Activated CD8-positive, alpha-beta T cell treated with anti-CD3 and anti-CD28 coated beads for 36 hours (primary cell): ENCODE results near the gene ALS2CL. TPM values are rescaled to one million over a fixed set of nuclear protein-coding genes. Genes with fewer than 3 reads are reported as not detected.

Experiments
- ATAC-seq: fragments of 200-7000 bp; cut with Tn5 transposase; one replicate; pipeline ENCODE4 v1.10.0; 2021; ENCODE audit warnings: mild to moderate bottlenecking, moderate library complexity
- CTCF ChIA-PET: fragments of 350-600 bp; sonication (Branson Sonifier 250); formaldehyde crosslinking; loops from one replicate; lab custom pipeline; 2021; ENCODE audit warnings: antibody characterized with exemption; lab: Charles Lee
- POLR2A ChIA-PET: fragments of 350-600 bp; sonication (Branson Sonifier 250); formaldehyde crosslinking; loops from one replicate; lab custom pipeline; 2021; ENCODE audit warnings: antibody characterized with exemption; lab: Charles Lee
- DNase-seq: peaks from one replicate; pipeline ENCODE4 v3.0.0-alpha.2; 2020
- H3K27ac Mint-ChIP-seq: one replicate; pipeline ENCODE4 v1.8.0; 2021; ENCODE audit warnings: mild to moderate bottlenecking, mixed read lengths
- H3K27me3 Mint-ChIP-seq: one replicate; pipeline ENCODE4 v1.8.0; 2021; ENCODE audit warnings: mixed read lengths
- H3K36me3 Mint-ChIP-seq: one replicate; pipeline ENCODE4 v1.8.0; 2021; ENCODE audit warnings: low read depth, mixed read lengths
- H3K4me1 Mint-ChIP-seq: one replicate; pipeline ENCODE4 v1.8.0; 2021; ENCODE audit warnings: low read depth, mixed read lengths
- H3K4me3 Mint-ChIP-seq: one replicate; pipeline ENCODE4 v1.8.0; 2021; ENCODE audit warnings: mild to moderate bottlenecking, moderate library complexity, mixed read lengths
- H3K9me3 Mint-ChIP-seq: one replicate; pipeline ENCODE4 v1.8.0; 2021; ENCODE audit warnings: mixed read lengths
- CTCF ChIP-seq: fragments of 200-600 bp; IDR thresholded peaks from one replicate; pipeline ENCODE4 v1.8.0; 2022; ENCODE audit warnings: antibody characterized with exemption, mild to moderate bottlenecking
- intact Hi-C: fragments of 100-400 bp; cut with micrococcal nuclease; formaldehyde crosslinking; loops from one replicate; pipeline ENCODE4 v1.10.0; 2022
- total RNA-seq, 2 experiments: library from RNA; stranded (reverse); gene quantifications; one replicate each; pipeline ENCODE4 v1.2.3, GENCODE V29; 2021

ALS2CL gene
- total RNA-seq, 2 experiments from 2014 or later = 1.7 to 2.0 TPM

GRCh38 chr3:46709157-46709654, 15.7 kb upstream of the ALS2CL start:
- no peaks in the 10 kb centered on the region for H3K36me3 Mint-ChIP-seq
- DNase-seq = no peak
- H3K27me3 Mint-ChIP-seq = no peaks in the 10 kb centered on the region
- H3K4me1 Mint-ChIP-seq = no peaks in the 10 kb centered on the region
- ChIA-PET POLR2A (no interaction called here), CTCF (interaction anchor here (0.6 to 1.3 kb wide), 3 partner anchors 16 to 119 kb away, joined by 3 read pairs; partner anchors contain the start of gene ALS2CL)
- no peak overlapping the region for H3K4me3 Mint-ChIP-seq
- TF ChIP-seq CTCF = no peak
- ATAC-seq = no peak
- H3K9me3 Mint-ChIP-seq = no peaks in the 10 kb centered on the region
- H3K27ac Mint-ChIP-seq = no peak overlapping the region
- intact Hi-C loops = no loop called here

- H3K4me1 Mint-ChIP-seq = no peaks in the 10 kb centered on the region
- no peaks in the 10 kb centered on the region for H3K36me3 Mint-ChIP-seq
- no peak for DNase-seq
- ATAC-seq = no peak
- no peak for TF ChIP-seq CTCF
- intact Hi-C loops = no loop called here
- no peaks in the 10 kb centered on the region for H3K9me3 Mint-ChIP-seq
- ChIA-PET CTCF (interaction anchor here (0.6 to 2.9 kb wide), 5 partner anchors 16 to 201 kb away, joined by 3 to 20 read pairs (median 3); partner anchors contain the start of gene ALS2CL), POLR2A (no interaction called here)
- H3K27ac Mint-ChIP-seq = no peak overlapping the region
- H3K27me3 Mint-ChIP-seq = no peaks in the 10 kb centered on the region
- H3K4me3 Mint-ChIP-seq = no peak overlapping the region
Measured at GRCh38 chr3:46708401-46709156, 15.1 kb upstream of the ALS2CL start.

- ATAC-seq = no peak
- POLR2A ChIA-PET = no interaction called here
- H3K9me3 Mint-ChIP-seq = no peaks in the 10 kb centered on the region
- TF ChIP-seq CTCF = no peak
- no peak overlapping the region for H3K27ac Mint-ChIP-seq
- no peaks in the 10 kb centered on the region for H3K4me1 Mint-ChIP-seq
- H3K4me3 Mint-ChIP-seq = no peak overlapping the region
- no peaks in the 10 kb centered on the region for H3K36me3 Mint-ChIP-seq
- H3K27me3 Mint-ChIP-seq = no peaks in the 10 kb centered on the region
- CTCF ChIA-PET = interaction anchor here (1.3 to 2.9 kb wide), 2 partner anchors 187 to 202 kb away, joined by 4 to 20 read pairs; no protein-coding TSS in a partner anchor
- DNase-seq = no peak
- intact Hi-C loops = no loop called here
Measured at GRCh38 chr3:46707601-46708011, 14.1 kb upstream of the ALS2CL start.

- ATAC-seq (no peak), DNase-seq (no peak)
- Mint-ChIP-seq H3K4me1 (no peaks in the 10 kb centered on the region), H3K27ac (no peak overlapping the region), H3K27me3 (peaks cover 2% of the 10 kb centered on the region), H3K9me3 (no peaks in the 10 kb centered on the region), H3K4me3 (no peak overlapping the region), H3K36me3 (no peaks in the 10 kb centered on the region)
- POLR2A ChIA-PET = no interaction called here
- intact Hi-C loops = no loop called here
- CTCF ChIA-PET = interaction anchor here (1.1 to 2.9 kb wide), 3 partner anchors 9 to 188 kb away, joined by 3 to 20 read pairs (median 8); no protein-coding TSS in a partner anchor
- no peak for TF ChIP-seq CTCF
Measured at GRCh38 chr3:46706771-46707582, 13.5 kb upstream of the ALS2CL start.
